Adrenal gland (tissue), 12 donors: ENCODE measurements around the gene SERTAD1. TPM values are rescaled to one million over a fixed set of nuclear protein-coding genes. Genes with fewer than 3 reads are reported as not detected.

Experiments
- DNase-seq, 7 donors: peaks; one replicate each; pipeline ENCODE4 v3.0.0-alpha.2; 2019 to 2020
- H3K27ac ChIP-seq, 5 donors: fragments of 200-600 bp; sonication (generic) in 4 of 5; 1 replicate in 3 of 5; 2 replicates in 2 of 5; pipeline versions ENCODE4 v1.5.1 to v1.8.0; 2016 to 2020; ENCODE audit warnings: mild to moderate bottlenecking in 1 of 5
- H3K27me3 ChIP-seq: fragments of 200-600 bp; 2 replicates; pipeline ENCODE4 v1.8.0; 2021
- H3K36me3 ChIP-seq, 2 donors: fragments of 200-600 bp; replicated peaks in 1 of 2; 1 replicate in 1 of 2; 2 replicates in 1 of 2; pipeline versions ENCODE4 v1.5.1 to v1.8.0; 2018 to 2022
- H3K4me1 ChIP-seq, 2 donors: fragments of 200-600 bp; replicated peaks in 1 of 2; 1 replicate in 1 of 2; 2 replicates in 1 of 2; pipeline versions ENCODE4 v1.5.1 to v1.8.0; 2018 to 2021
- H3K4me3 ChIP-seq, 4 donors: fragments of 200-600 bp; sonication (generic) in 3 of 4; one replicate each; pipeline ENCODE4 v1.5.1; 2016 to 2018
- H3K9me3 ChIP-seq, 3 donors: fragments of 200-600 bp; sonication (generic) in 1 of 3; replicated peaks in 1 of 3; 1 replicate in 2 of 3; 2 replicates in 1 of 3; pipeline versions ENCODE4 v1.5.1 to v1.8.0; 2016 to 2021
- POLR2A ChIP-seq, 2 donors: fragments of 450-650 bp; IDR thresholded peaks; one replicate each; pipeline ENCODE4 v1.6.1; 2017; ENCODE audit warnings: antibody characterized with exemption in 2 of 2, mild to moderate bottlenecking in 2 of 2, moderate library complexity in 1 of 2
- WGBS, 4 donors: extraction: QIAGEN DNeasy Blood & Tissue Kit in 2 of 4; methylation state at CpG; one replicate each; pipeline versions ENCODE4 v1.1.5 to v1.1.7; 2013 to 2017; 5-methylcytosine and 5-hydroxymethylcytosine counted together
- intact Hi-C, 2 donors: fragments of 100-400 bp; cut with DNase I; formaldehyde crosslinking; loops; one replicate each; pipeline versions ENCODE4 v1.14.1 to v1.15.0; 2022 to 2023
- polyA plus RNA-seq, 3 donors: library from polyadenylated mRNA; stranded (reverse); fragments of 200-250 nt in 2 of 3; fragments of 350-450 nt in 1 of 3; fragmentation: Illumina TruSeq in 1 of 3; extraction: RNeasy Lipid Tissue Mini Kit (QIAGEN cat#74804) in 1 of 3; gene quantifications; one replicate each; pipeline ENCODE4 v1.2.3, GENCODE V29; 2013 to 2014
- total RNA-seq, 9 donors: library from RNA; depleted of rRNA in 4 of 9; stranded (reverse); fragments of >200 nt in 4 of 9; fragments of 120-200 nt in 1 of 9; fragmentation: NEBNext Ultra II Directional in 1 of 9; extraction: Animal tissue kit (Norgen Biotek cat#: 25700) in 1 of 9; gene quantifications; one replicate each; pipeline versions ENCODE4 v1.1.0 to v1.2.4, GENCODE V29; 2013 to 2023
- TF ChIP-seq, protein P1 (sequence below), 6 experiments: fragments of 450-650 bp in 4 of 6; fragments of 200-600 bp in 2 of 6; sonication (generic) in 1 of 6; IDR thresholded peaks; 1 replicate in 5 of 6; 2 replicates in 1 of 6; pipeline versions ENCODE4 v1.5.1 to v1.8.0; 2016 to 2021; ENCODE audit warnings: antibody characterized with exemption in 6 of 6, mild to moderate bottlenecking in 2 of 6, moderate library complexity in 1 of 6
- donor health status: healthy with polysubstance abuse.
- donor health status: Bipolar disorder and iron deficiency.
- donor health status: DM: yes; HTN: yes; CAD: no.
- donor health status: DM: no; HTN: no; CAD: no.
- donor health status: DM: no; HTN: no; CAD: no.
- donor health status: DM: yes; HTN: yes; CAD: no.

Gene SERTAD1
- total and polyA plus RNA-seq, 12 donors = 1.7 to 20.8 (median 13.0) TPM

DNA sequence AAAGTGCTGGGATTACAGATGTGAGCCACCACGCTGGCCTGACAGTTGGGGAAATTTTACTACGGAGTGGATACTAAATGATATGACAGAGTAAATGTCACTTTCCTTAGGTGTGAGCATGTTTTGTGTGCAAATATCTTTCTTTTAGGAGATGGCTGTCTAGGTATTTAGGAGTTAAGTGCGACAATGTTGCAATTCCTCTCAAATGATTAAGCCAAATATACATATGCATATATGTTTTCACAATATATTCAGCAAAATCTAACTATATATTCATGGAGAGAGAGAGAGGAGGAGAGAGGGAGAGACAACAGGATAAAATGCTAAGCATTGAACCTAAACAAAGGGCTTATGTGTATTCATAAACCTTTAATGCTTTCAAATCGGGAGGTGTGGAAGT lies 23.7 kb upstream of the SERTAD1 start:
- intact Hi-C loops = no loop called here
- DNase-seq = no peak
- Histone ChIP-seq H3K27ac (no peak overlapping the region), H3K9me3 (no peaks in the 10 kb centered on the region), H3K27me3 (no peaks in the 10 kb centered on the region), H3K4me1 (peaks cover 0 to 5% of the 10 kb centered on the region in 2 donors), H3K36me3 (peaks cover 0 to 13% of the 10 kb centered on the region in 2 donors), H3K4me3 (no peak overlapping the region)
- 91 to 100% (median 95%) methylated on average over 4 of the region's 4 CpGs for WGBS, 4 donors
- TF ChIP-seq POLR2A (IDR thresholded peaks at IDR 0.05) = no peak
- TF ChIP-seq, protein P1, sequence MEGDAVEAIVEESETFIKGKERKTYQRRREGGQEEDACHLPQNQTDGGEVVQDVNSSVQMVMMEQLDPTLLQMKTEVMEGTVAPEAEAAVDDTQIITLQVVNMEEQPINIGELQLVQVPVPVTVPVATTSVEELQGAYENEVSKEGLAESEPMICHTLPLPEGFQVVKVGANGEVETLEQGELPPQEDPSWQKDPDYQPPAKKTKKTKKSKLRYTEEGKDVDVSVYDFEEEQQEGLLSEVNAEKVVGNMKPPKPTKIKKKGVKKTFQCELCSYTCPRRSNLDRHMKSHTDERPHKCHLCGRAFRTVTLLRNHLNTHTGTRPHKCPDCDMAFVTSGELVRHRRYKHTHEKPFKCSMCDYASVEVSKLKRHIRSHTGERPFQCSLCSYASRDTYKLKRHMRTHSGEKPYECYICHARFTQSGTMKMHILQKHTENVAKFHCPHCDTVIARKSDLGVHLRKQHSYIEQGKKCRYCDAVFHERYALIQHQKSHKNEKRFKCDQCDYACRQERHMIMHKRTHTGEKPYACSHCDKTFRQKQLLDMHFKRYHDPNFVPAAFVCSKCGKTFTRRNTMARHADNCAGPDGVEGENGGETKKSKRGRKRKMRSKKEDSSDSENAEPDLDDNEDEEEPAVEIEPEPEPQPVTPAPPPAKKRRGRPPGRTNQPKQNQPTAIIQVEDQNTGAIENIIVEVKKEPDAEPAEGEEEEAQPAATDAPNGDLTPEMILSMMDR (IDR thresholded peaks at IDR 0.05) = no peak

DNA sequence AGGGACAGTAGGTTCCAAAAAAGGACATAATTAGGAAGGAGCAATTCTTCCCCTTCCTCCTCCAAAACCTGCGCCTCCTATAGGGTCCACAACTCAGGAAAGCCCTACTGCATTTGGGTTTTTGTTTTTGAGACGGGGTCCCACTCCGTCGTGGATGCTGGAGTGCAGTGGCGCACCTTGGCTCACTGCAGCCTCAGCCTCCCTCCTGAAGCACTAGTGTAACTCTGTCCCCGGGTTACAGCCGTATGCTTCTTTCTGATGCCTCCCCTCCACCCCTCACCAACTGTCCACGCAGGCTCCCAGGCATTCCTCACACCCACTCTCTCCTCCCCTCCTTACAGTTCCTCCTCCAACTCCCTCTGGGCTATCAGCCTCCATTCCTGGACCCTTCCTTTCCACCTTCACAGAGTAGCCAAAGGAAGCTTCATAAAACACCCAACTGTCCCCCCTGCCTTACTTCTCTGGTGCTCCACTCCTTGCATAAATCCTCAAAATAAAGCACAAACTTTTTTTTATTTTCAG lies 20.5 kb upstream of the SERTAD1 start:
- peaks cover 10 to 19% of the 10 kb centered on the region in 2 donors for H3K4me1 ChIP-seq
- no peak overlapping the region for H3K4me3 ChIP-seq
- no peaks in the 10 kb centered on the region for H3K9me3 ChIP-seq
- intact Hi-C loops = no loop called here
- H3K36me3 ChIP-seq = peaks cover 0 to 18% of the 10 kb centered on the region in 2 donors
- DNase-seq = no peak
- H3K27ac ChIP-seq = no peak overlapping the region
- H3K27me3 ChIP-seq = no peaks in the 10 kb centered on the region
- 84 to 86% (median 85%) methylated on average over 8 of the region's 8 CpGs for WGBS, 4 donors
- TF ChIP-seq POLR2A (IDR thresholded peaks at IDR 0.05) = no peak
- TF ChIP-seq, protein P1 (IDR thresholded peaks at IDR 0.05) = no peak

DNA sequence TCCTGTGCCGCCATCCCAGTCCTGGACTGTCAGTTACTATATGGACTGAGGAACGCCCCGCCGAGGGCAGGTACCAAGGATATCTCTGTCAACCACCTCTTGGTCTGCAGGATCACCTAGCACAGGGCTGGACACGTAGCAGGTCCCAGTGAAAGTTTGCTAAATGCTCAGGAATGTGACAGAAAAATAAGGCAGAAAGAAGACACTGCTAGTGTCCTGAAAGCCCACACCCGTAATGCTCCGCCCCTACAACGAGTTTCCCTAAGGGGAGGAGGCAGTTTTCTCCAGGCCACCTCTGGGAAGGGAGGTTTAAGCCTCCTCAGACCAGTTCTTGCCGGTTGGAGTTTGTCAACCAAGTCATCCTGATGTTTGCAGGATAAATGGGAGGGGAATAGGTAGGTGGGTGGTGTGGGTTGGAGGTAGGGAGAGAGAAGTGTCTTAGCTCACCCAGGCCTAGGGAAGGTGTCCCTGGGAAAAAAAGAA lies 20.0 kb upstream of the SERTAD1 start:
- peak in 1 of 7 donors; percentile 62 for DNase-seq
- Histone ChIP-seq H3K27ac (no peak overlapping the region), H3K4me3 (no peak overlapping the region), H3K36me3 (peaks cover 0 to 23% of the 10 kb centered on the region in 2 donors), H3K27me3 (no peaks in the 10 kb centered on the region), H3K4me1 (peaks cover 10 to 19% of the 10 kb centered on the region in 2 donors), H3K9me3 (no peaks in the 10 kb centered on the region)
- 71 to 75% (median 73%) methylated on average over 9 of the region's 9 CpGs for WGBS, 4 donors
- TF ChIP-seq, protein P1 (IDR thresholded peaks at IDR 0.05) = no peak
- no peak for TF ChIP-seq POLR2A (IDR thresholded peaks at IDR 0.05)
- intact Hi-C loops = no loop called here

DNA sequence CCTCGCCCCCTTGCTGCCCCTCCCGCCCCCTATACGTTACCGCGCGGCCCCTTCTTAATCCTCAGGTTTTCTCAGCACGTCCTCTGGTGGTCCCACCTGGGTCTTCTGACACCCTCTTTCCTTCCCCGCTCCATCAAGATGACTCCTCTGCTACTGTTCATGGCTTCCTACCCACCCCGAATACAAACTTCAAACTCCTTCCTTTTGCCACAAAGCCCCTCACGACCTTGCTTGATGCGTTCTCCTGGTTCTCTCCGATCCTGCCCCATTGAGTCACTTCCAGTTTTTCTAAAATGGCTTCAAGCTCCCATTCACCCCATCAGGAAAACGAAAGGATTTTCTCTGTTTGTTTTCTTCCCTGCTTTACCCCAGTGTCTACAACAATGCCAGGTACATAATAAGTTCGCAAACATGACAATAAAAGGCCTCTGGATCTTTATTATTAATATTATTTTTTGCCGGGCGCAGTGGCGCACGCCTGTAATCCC lies 19.1 kb upstream of the SERTAD1 start:
- H3K9me3 ChIP-seq = no peaks in the 10 kb centered on the region
- intact Hi-C loops = no loop called here

More for the DNA sequence above, 19.1 kb upstream of the SERTAD1 start:
- Histone ChIP-seq H3K4me1 (peaks cover 10 to 19% of the 10 kb centered on the region in 2 donors), H3K36me3 (peaks cover 0 to 31% of the 10 kb centered on the region in 2 donors), H3K27ac (peak overlapping the region; percentile 80 to 99 (median 94)), H3K27me3 (no peaks in the 10 kb centered on the region), H3K4me3 (peak overlapping the region in 3 of 4 donors; percentile 75 to 94 (median 91))
- WGBS, 4 donors = 15 to 24% (median 18%) methylated on average over 11 to 18 of the region's 18 CpGs
- TF ChIP-seq POLR2A (IDR thresholded peaks at IDR 0.05) = no peak
- TF ChIP-seq, protein P1 (IDR thresholded peaks at IDR 0.05) = no peak
- no peak for DNase-seq
